ENCODE measurements around the gene ADNP2. TPM values are rescaled to one million over a fixed set of nuclear protein-coding genes. Genes with fewer than 3 reads are reported as not detected.
"Not testable (repeated sequence)": the region's sequence is repeated elsewhere in the genome, so short reads cannot be mapped to it uniquely, and the experiment has no call there.

Gene ADNP2
- total RNA-seq, 1 donor from 2014 or later, result 33.9 TPM

GRCh38 chr18:80161781-80162417 lies 52.8 kb downstream of the ADNP2 start:
- H3K4me3 Mint-ChIP-seq, result no peak overlapping the region
- no peak for TF ChIP-seq CTCF (IDR thresholded peaks at IDR 0.05; ENCODE audit: unreplicated experiment)
- peak in 1 of 2 experiments; percentile 26 for DNase-seq (ENCODE audit: low spot score in 2 of 2, unreplicated experiment in 2 of 2)
- no peaks in the 10 kb centered on the region for H3K4me1 Mint-ChIP-seq
- H3K27me3 Mint-ChIP-seq (ENCODE audit: low read depth), result no peaks in the 10 kb centered on the region
- H3K27ac Mint-ChIP-seq, result no peak overlapping the region
- peaks cover 22% of the 10 kb centered on the region for H3K9me3 Mint-ChIP-seq
- peaks cover 42% of the 10 kb centered on the region for H3K36me3 Mint-ChIP-seq

DNA sequence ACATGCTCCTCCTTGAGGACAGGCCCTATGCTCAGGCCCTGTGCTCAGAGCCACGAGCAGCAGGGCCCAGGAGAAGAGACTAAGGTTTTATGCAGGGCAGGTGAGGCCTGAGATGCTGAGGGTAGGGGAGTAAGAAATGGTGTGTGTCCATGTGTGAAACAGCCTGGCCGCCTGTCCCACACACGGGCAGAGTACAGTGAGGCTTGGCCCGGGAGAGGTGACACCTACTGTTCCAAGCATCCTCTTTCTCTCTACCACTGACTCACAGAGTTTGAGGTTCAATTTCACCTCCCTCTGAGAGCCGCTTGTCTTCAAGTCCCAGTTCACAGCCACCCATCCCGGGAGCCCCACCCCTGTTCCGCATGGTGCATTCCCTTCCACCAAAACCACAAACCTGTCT lies 54.1 kb downstream of the ADNP2 start:
- no peaks in the 10 kb centered on the region for H3K4me1 Mint-ChIP-seq
- no peak overlapping the region for H3K4me3 Mint-ChIP-seq
- no peak for TF ChIP-seq CTCF (IDR thresholded peaks at IDR 0.05; ENCODE audit: unreplicated experiment)
- H3K9me3 Mint-ChIP-seq, result peaks cover 22% of the 10 kb centered on the region
- no peaks in the 10 kb centered on the region for H3K27me3 Mint-ChIP-seq (ENCODE audit: low read depth)
- peak in 1 of 2 experiments; percentile 17 for DNase-seq (ENCODE audit: low spot score in 2 of 2, unreplicated experiment in 2 of 2)
- H3K27ac Mint-ChIP-seq, result no peak overlapping the region
- H3K36me3 Mint-ChIP-seq, result peaks cover 45% of the 10 kb centered on the region

DNA sequence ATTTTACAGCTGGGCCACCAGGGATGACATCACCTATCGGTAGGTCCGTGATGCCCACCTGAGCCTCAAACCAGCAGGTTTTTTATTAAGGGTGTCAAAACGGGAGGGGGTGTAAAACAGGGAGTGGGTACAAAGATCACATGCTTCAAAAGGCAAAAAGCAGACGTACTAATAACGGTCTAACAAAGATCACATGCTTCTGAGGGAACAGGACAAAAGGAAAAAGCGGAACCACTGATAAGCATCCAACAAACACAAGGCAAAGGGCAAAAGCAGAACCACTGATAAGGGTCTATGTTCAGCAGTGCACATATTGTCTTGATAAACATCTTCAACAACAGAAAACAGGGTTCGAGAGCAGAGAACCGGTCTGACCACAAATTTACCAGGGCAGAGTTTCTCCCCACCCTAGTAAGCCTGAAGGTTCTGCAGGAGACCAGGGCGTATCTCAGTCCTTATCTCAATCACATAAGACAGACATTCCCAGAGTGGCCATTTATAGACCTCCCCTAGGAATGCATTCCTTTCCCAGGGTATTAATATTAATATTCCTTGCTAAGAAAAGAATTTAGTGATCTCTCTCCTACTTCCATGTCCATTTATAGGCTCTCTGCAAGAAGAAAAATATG lies 55.8 kb downstream of the ADNP2 start:
- DNase-seq (ENCODE audit: low spot score in 2 of 2, unreplicated experiment in 2 of 2), result not testable (repeated sequence)
- peaks cover 43% of the 10 kb centered on the region for H3K36me3 Mint-ChIP-seq
- H3K9me3 Mint-ChIP-seq, result peaks cover 22% of the 10 kb centered on the region

GRCh38 chr18:80166240-80166639 lies 57.2 kb downstream of the ADNP2 start:
- no peak overlapping the region for H3K27ac Mint-ChIP-seq
- H3K36me3 Mint-ChIP-seq, result peaks cover 38% of the 10 kb centered on the region
- H3K27me3 Mint-ChIP-seq (ENCODE audit: low read depth), result no peaks in the 10 kb centered on the region
- H3K9me3 Mint-ChIP-seq, result peaks cover 22% of the 10 kb centered on the region
- H3K4me1 Mint-ChIP-seq, result peaks cover 4% of the 10 kb centered on the region
- DNase-seq (ENCODE audit: low spot score in 2 of 2, unreplicated experiment in 2 of 2), result no peak
- no peak overlapping the region for H3K4me3 Mint-ChIP-seq
- no peak for TF ChIP-seq CTCF (IDR thresholded peaks at IDR 0.05; ENCODE audit: unreplicated experiment)

More for the DNA sequence above, 55.8 kb downstream of the ADNP2 start:
- not testable (repeated sequence) for H3K27ac Mint-ChIP-seq; H3K4me1 Mint-ChIP-seq; H3K27me3 Mint-ChIP-seq (ENCODE audit: low read depth); H3K4me3 Mint-ChIP-seq

GRCh38 chr18:80166725-80167124 lies 57.7 kb downstream of the ADNP2 start:
- DNase-seq (ENCODE audit: low spot score in 2 of 2, unreplicated experiment in 2 of 2), result no peak
- Mint-ChIP-seq H3K36me3 (peaks cover 35% of the 10 kb centered on the region), H3K4me3 (no peak overlapping the region), H3K27ac (no peak overlapping the region), H3K4me1 (peaks cover 9% of the 10 kb centered on the region), H3K27me3 (ENCODE audit: low read depth) (no peaks in the 10 kb centered on the region), H3K9me3 (peaks cover 22% of the 10 kb centered on the region)
- TF ChIP-seq CTCF (IDR thresholded peaks at IDR 0.05; ENCODE audit: unreplicated experiment), result no peak

- Mint-ChIP-seq H3K4me3 (no peak overlapping the region), H3K27ac (no peak overlapping the region), H3K4me1 (peaks cover 10% of the 10 kb centered on the region), H3K9me3 (peaks cover 22% of the 10 kb centered on the region), H3K36me3 (peaks cover 30% of the 10 kb centered on the region), H3K27me3 (ENCODE audit: low read depth) (no peaks in the 10 kb centered on the region)
- DNase-seq (ENCODE audit: low spot score in 2 of 2, unreplicated experiment in 2 of 2), result no peak
- no peak for TF ChIP-seq CTCF (IDR thresholded peaks at IDR 0.05; ENCODE audit: unreplicated experiment)
Observed at GRCh38 chr18:80167331-80167730, 58.3 kb downstream of the ADNP2 start.
